Endothelial cell of umbilical vein (primary cell): ENCODE results near the gene USP6NL. TPM values are rescaled to one million over a fixed set of nuclear protein-coding genes. Genes with fewer than 3 reads are reported as not detected.
"Not testable (repeated sequence)": the region's sequence is repeated elsewhere in the genome, so short reads cannot be mapped to it uniquely, and the experiment has no call there.

Source experiments
- BruUV-seq: library from RNA; stranded (reverse); fragments of 400-500 nt; replicated peaks from 2 replicates; lab custom pipeline; 2021; lab: Mats Ljungman, UMichigan
- CTCF ChIA-PET: fragments of 300-600, 350-600 bp; sonication (Branson Sonifier 250); formaldehyde crosslinking; loops from one replicate; lab custom pipeline; 2021; ENCODE audit warnings: antibody characterized with exemption, inconsistent platforms; lab: Charles Lee
- POLR2A ChIA-PET: fragments of 300-600, 350-600 bp; sonication (Branson Sonifier 250); formaldehyde crosslinking; loops from one replicate; lab custom pipeline; 2021; ENCODE audit warnings: antibody characterized with exemption, inconsistent platforms; lab: Charles Lee
- DNase-seq: peaks from one replicate; pipeline ENCODE4 v3.0.0-alpha.2; 2011; ENCODE audit warnings: low read depth, low spot score
- FAIRE-seq: peaks from 2 replicates; lab custom pipeline; 2011; peaks lifted over from hg19 to GRCh38; lab: Jason Lieb, UNC
- H2AFZ ChIP-seq: 2 replicates; pipeline ENCODE4 v1.6.0; 2012; ENCODE audit warnings: low read depth, low read length, control low read depth, inconsistent platforms
- H3K27ac ChIP-seq: 2 replicates; pipeline ENCODE4 v1.5.1; 2011; ENCODE audit warnings: low read depth, mild to moderate bottlenecking, control low read depth, low read length, moderate library complexity; ENCODE audit not compliant: insufficient read depth
- H3K27me3 ChIP-seq, 2 experiments: 2 replicates each; pipeline versions ENCODE4 v1.6.0 to v1.6.1; 2011; ENCODE audit warnings: low read length in 2 of 2, mixed read lengths in 1 of 2; ENCODE audit not compliant: control insufficient read depth in 2 of 2, insufficient read depth in 2 of 2
- H3K36me3 ChIP-seq, 2 experiments: 2 replicates in 1 of 2; 3 replicates in 1 of 2; pipeline ENCODE4 v1.5.1; 2011; ENCODE audit warnings: low read length in 2 of 2, mild to moderate bottlenecking in 1 of 2, moderate library complexity in 1 of 2; ENCODE audit not compliant: control insufficient read depth in 2 of 2, insufficient read depth in 2 of 2; ENCODE audit errors: extremely low read depth in 1 of 2
- H3K4me1 ChIP-seq: 3 replicates; pipeline ENCODE4 v1.5.1; 2011; ENCODE audit warnings: mild to moderate bottlenecking, low read length; ENCODE audit not compliant: control insufficient read depth, insufficient read depth; ENCODE audit errors: extremely low read depth
- H3K4me2 ChIP-seq: 2 replicates; pipeline ENCODE4 v1.6.1; 2011; ENCODE audit warnings: low read length, control low read depth, mixed read lengths; ENCODE audit not compliant: insufficient read depth
- H3K4me3 ChIP-seq, 3 experiments: fragments of 200-600 bp in 1 of 3; sonication (generic), shearing (Covaris generic) in 1 of 3; replicated peaks in 1 of 3; 2 replicates each; pipeline ENCODE4 v1.5.1; 2011 to 2016; ENCODE audit warnings: control low read depth in 3 of 3, low read length in 3 of 3, mild to moderate bottlenecking in 2 of 3, inconsistent platforms in 1 of 3, low read depth in 1 of 3, moderate library complexity in 1 of 3; ENCODE audit not compliant: insufficient read depth in 1 of 3
- H3K79me2 ChIP-seq: 2 replicates; pipeline ENCODE4 v1.6.0; 2012; ENCODE audit warnings: low read length, inconsistent platforms; ENCODE audit not compliant: control insufficient read depth, insufficient read depth
- H3K9ac ChIP-seq: replicated peaks from 2 replicates; pipeline ENCODE3; 2011; ENCODE audit warnings: low read length, control low read depth; ENCODE audit not compliant: insufficient read depth; ENCODE audit errors: extremely low read depth
- H3K9me1 ChIP-seq: replicated peaks from 3 replicates; pipeline ENCODE4 v1.6.0; 2011; ENCODE audit warnings: mild to moderate bottlenecking, low read length; ENCODE audit not compliant: control insufficient read depth, insufficient read depth; ENCODE audit errors: extremely low read depth
- H3K9me3 ChIP-seq: replicated peaks from 2 replicates; pipeline ENCODE4 v1.5.1; 2012; ENCODE audit warnings: low read length, inconsistent platforms; ENCODE audit not compliant: control insufficient read depth, insufficient read depth
- H4K20me1 ChIP-seq: replicated peaks from 2 replicates; pipeline ENCODE3; 2011; ENCODE audit warnings: mild to moderate bottlenecking, low read length; ENCODE audit not compliant: control insufficient read depth, insufficient read depth; ENCODE audit errors: extremely low read depth
- CTCF ChIP-seq, 2 donors: IDR thresholded peaks; 1 replicate in 1 of 2; 2 replicates in 1 of 2; pipeline ENCODE4 v1.5.1; 2011; ENCODE audit warnings: low read length in 2 of 2, mild to moderate bottlenecking in 2 of 2, moderate library complexity in 2 of 2, control low read depth in 1 of 2, inconsistent platforms in 1 of 2, low read depth in 1 of 2; ENCODE audit not compliant: insufficient read depth in 1 of 2; ENCODE audit errors: extremely low read depth in 1 of 2
- EZH2 ChIP-seq: IDR thresholded peaks from 2 replicates; pipeline ENCODE4 v1.6.1; 2012; ENCODE audit warnings: borderline replicate concordance, low read depth, mild to moderate bottlenecking, moderate library complexity, low read length, inconsistent platforms; ENCODE audit not compliant: severe bottlenecking
- FOS ChIP-seq: IDR thresholded peaks from 2 replicates; pipeline ENCODE4 v1.6.1; 2011; ENCODE audit warnings: mild to moderate bottlenecking, low read length, moderate library complexity, borderline replicate concordance; ENCODE audit not compliant: insufficient read depth
- GATA2 ChIP-seq: IDR thresholded peaks from 2 replicates; pipeline ENCODE4 v1.7.0; 2011; ENCODE audit warnings: low read depth, mild to moderate bottlenecking, moderate library complexity, mixed read lengths, low read length; ENCODE audit not compliant: insufficient read length, insufficient read depth
- JUN ChIP-seq: IDR thresholded peaks from 2 replicates; pipeline ENCODE4 v1.6.1; 2011; ENCODE audit warnings: borderline replicate concordance, low read depth; ENCODE audit not compliant: insufficient read length, insufficient read depth
- MYC ChIP-seq: IDR thresholded peaks from one replicate; pipeline ENCODE4 v1.6.1; 2011; ENCODE audit warnings: mild to moderate bottlenecking, low read depth, low read length
- POLR2A ChIP-seq: IDR thresholded peaks from 2 replicates; pipeline ENCODE4 v1.6.1; 2012; ENCODE audit warnings: low read depth, mild to moderate bottlenecking, control low read depth, low read length
- POLR2AphosphoS5 ChIP-seq: IDR thresholded peaks from 2 replicates; pipeline ENCODE4 v1.6.1; 2012; ENCODE audit warnings: low read depth, mild to moderate bottlenecking, control low read depth, low read length, moderate library complexity; ENCODE audit not compliant: insufficient read depth
- dilution Hi-C: fragments of 300-500 bp; cut with MboI; formaldehyde crosslinking; loops from one replicate; pipeline ENCODE4 v1.15.0; 2019; ENCODE audit warnings: low sequenced_read_pairs; ENCODE audit not compliant: extremely low pct_ligation_motif_present
- intact Hi-C: fragments of 100-400 bp; cut with micrococcal nuclease; formaldehyde crosslinking; loops from one replicate; pipeline ENCODE4 v1.10.0; 2022
- polyA plus RNA-seq, 4 experiments: library from polyadenylated mRNA; depleted of rRNA in 3 of 4; stranded (reverse) in 3 of 4; unstranded in 1 of 4; fragments of >200 nt; gene quantifications; 2 replicates each; pipeline versions ENCODE4 v1.2.1 to v1.2.3, GENCODE V29; 2011 to 2012; ENCODE audit warnings: missing spikeins in 1 of 4
- total RNA-seq: library from RNA; stranded (reverse); gene quantifications from 2 replicates; pipeline ENCODE4 v1.2.3, GENCODE V29; 2021
- TF ChIP-seq, protein P1 (sequence below): IDR thresholded peaks from 2 replicates; pipeline ENCODE4 v1.6.1; 2011; ENCODE audit not compliant: insufficient read depth, insufficient read length

USP6NL gene
- total and polyA plus RNA-seq, 2 donors (not counting 3 experiments of a cell fraction or from before 2014, with no cell fraction given) = 13.5 to 29.2 TPM

- intact Hi-C loops, H3K27me3 ChIP-seq, H4K20me1 ChIP-seq, dilution Hi-C loops, H3K27ac ChIP-seq, H3K4me3 ChIP-seq, BruUV-seq, H3K79me2 ChIP-seq, POLR2A ChIA-PET, H3K4me2 ChIP-seq, H3K9me3 ChIP-seq, DNase-seq, H3K4me1 ChIP-seq, H3K9ac ChIP-seq, H2AFZ ChIP-seq, H3K9me1 ChIP-seq: not testable (repeated sequence)
- CTCF ChIA-PET = interaction anchor here (1.3 to 2.6 kb wide), 5 partner anchors 11 to 263 kb away, joined by 3 to 15 read pairs (median 4); no protein-coding TSS in a partner anchor
- TF ChIP-seq CTCF (IDR thresholded peaks at IDR 0.05; ENCODE audit: extremely low read depth in 1 of 2, insufficient read depth in 1 of 2, low read depth in 1 of 2, low read length in 2 of 2) = peak in 1 of 2 donors; percentile 18
- FAIRE-seq = peak; percentile 42
- H3K36me3 ChIP-seq = peaks cover 11 to 17% of the 10 kb centered on the region in 2 experiments
Observed at GRCh38 chr10:11494923-11495322, 116.5 kb downstream of the USP6NL start.

GRCh38 chr10:11493646-11494045 is 117.8 kb downstream of the USP6NL start:
- POLR2A ChIA-PET = no interaction called here
- FAIRE-seq (no peak), DNase-seq (no peak)
- no peak overlapping the region for H3K4me2 ChIP-seq
- dilution Hi-C loops = no loop called here
- no peaks in the 10 kb centered on the region for H3K9me3 ChIP-seq
- no peaks in the 10 kb centered on the region for H3K27me3 ChIP-seq
- no TSS peak for BruUV-seq
- no peaks in the 10 kb centered on the region for H3K4me1 ChIP-seq
- intact Hi-C loops = no loop called here
- H4K20me1 ChIP-seq = no peaks in the 10 kb centered on the region
- H3K36me3 ChIP-seq = peaks cover 13 to 21% of the 10 kb centered on the region in 2 experiments
- no peak overlapping the region for H3K4me3 ChIP-seq
- no peaks in the 10 kb centered on the region for H3K79me2 ChIP-seq
- CTCF ChIA-PET = interaction anchor here (0.8 to 1.3 kb wide), 4 partner anchors 10 to 264 kb away, joined by 3 to 5 read pairs (median 4); no protein-coding TSS in a partner anchor
- no peak overlapping the region for H3K27ac ChIP-seq
- no peak overlapping the region for H3K9ac ChIP-seq
- no peak for TF ChIP-seq POLR2A
- no peak for TF ChIP-seq MYC
- no peak for TF ChIP-seq FOS
- no peak for TF ChIP-seq EZH2
- TF ChIP-seq GATA2 = no peak
- TF ChIP-seq POLR2AphosphoS5 = no peak
- no peak for TF ChIP-seq CTCF (IDR thresholded peaks at IDR 0.05; ENCODE audit: extremely low read depth in 1 of 2, insufficient read depth in 1 of 2, low read depth in 1 of 2, low read length in 2 of 2)
- TF ChIP-seq JUN = no peak
- TF ChIP-seq, protein P1, sequence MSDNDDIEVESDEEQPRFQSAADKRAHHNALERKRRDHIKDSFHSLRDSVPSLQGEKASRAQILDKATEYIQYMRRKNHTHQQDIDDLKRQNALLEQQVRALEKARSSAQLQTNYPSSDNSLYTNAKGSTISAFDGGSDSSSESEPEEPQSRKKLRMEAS = no peak
- H2AFZ ChIP-seq = no peak overlapping the region
- H3K9me1 ChIP-seq = no peaks in the 10 kb centered on the region
